GM21515 (cell line): ENCODE data around the gene SLC8A1.

ENCODE experiments used
- ATAC-seq: cut with Tn5 transposase; IDR thresholded peaks from one replicate; pipeline ENCODE4 v1.9.1; 2021; ENCODE audit not compliant: unreplicated experiment

Gene SLC8A1

DNA sequence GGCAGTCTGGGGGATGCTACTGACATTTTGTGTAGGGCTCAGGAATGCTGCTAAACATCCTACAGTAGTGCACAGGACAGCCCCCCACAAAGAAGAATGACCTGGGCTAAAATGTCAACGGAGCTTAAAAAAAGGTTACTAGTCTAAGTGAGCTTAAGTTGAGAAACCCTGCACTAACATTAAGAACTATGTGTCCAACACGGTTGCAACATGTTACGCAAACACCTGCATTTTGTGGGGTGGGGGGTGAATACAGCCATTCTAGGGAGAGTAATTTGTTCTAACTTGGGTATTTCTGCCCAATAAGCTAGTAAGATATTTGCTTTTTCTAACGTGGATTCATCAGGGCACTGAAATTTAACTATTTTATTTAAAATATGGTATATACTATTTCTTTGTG is 57.9 kb downstream of the SLC8A1 start:
- ATAC-seq = no peak

DNA sequence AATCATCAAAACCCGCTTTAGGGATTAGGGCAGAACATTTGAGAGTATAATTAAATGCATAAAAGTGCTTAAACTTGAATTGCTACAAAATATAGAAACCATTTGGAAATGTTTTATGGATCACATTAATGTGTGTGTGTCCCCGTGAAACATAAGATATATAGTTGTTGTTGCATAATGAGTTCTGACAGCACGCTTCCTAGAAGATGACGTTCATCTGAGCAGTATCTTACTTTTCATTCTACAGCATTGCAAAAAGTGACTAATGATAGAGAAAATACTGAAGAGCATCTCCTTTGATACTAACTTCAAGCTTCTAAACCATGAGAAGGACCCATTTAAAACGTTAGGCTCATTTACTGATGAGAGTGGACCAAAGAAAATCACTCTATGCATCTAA is 63.7 kb downstream of the SLC8A1 start:
- no peak for ATAC-seq

DNA sequence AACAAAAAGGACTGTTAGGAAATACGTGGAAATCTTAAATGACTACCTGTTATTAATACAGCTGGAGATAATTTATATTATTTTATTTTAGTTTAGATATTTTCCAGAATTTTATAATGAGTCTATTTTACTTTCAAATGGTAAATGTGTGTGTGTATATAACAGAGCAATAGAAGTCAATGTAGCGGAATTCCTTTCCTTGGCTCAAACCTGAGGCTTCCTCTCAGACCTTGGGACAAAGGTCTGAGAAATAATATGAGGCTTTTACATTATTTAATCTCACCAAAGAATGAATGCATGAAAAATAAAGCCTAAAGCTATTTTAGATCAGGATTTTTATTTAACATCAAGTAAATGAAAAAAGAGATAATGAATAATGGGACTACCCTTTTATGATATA is 65.7 kb downstream of the SLC8A1 start:
- no peak for ATAC-seq

DNA sequence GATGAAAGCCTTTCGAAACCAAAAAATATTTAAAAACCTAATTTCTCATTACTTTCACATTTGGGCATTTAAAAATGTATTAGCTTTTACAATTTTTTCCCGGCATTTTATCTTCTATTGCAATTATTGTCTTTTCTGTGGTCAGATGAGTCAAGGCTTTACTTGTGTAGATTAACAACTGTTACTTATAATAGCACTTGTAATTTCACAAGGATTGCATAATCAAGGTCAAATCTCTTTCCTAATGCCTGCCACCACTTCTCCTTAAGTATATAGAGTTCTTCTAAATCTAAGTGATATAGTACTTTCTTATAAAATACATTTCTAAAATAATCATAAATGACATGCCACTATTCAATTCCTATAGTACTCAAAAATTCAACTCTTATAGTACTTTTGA is 67.2 kb downstream of the SLC8A1 start:
- no peak for ATAC-seq

DNA sequence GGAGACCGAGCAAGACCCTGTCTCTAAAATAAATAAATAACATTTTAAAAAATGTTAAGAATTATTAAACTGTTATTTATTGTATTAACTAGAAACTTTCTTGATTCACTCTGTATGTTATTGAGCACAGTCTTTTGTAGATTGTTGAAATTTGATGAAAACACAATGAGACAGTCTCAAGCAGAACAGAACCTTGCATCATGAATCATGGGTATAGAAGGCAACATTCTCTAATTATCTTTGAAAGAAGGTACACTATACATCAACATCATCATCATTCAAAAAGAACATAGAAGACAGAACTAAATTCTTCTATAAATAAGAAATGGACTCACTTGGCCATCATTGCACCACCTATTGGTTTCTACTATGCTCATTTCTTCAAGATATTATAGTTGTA is 67.7 kb downstream of the SLC8A1 start:
- ATAC-seq = no peak

DNA sequence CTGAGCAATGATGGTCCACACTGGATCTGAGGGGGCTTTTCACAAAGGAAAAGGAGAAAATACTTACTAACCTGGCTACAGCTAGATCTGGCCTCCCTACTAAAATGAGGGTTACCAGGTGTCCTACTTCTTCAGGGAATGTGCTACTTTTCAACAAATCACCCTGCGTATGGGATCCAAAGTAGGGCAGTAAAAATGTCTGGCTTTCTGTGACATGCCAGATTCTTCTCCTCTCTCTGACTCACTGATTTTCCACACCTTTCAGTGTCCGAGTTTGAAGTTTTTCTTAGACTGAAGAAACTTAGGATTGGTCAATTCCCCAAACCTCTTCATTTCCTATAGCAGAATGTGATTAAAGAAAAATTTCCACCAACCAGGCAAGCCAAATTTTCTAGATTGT is 71.2 kb downstream of the SLC8A1 start:
- no peak for ATAC-seq

DNA sequence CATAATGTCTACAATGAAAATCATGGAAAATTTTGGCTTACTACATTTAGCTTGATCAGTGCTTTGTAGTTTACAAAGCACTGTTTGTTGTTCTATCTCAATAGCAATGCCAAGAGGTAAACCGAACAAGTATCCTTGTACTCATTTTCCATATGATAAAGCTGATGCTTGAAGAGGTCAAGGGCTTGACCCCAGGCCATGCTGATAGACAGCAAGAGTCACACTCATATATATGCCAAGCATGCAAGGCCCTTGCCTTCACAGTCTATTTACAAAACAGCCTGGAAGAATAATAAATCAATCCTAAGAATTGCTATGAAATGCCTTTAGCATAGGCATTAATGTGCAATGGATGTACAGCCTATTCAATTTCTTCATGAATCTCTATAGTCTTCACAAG is 71.8 kb downstream of the SLC8A1 start:
- no peak for ATAC-seq

DNA sequence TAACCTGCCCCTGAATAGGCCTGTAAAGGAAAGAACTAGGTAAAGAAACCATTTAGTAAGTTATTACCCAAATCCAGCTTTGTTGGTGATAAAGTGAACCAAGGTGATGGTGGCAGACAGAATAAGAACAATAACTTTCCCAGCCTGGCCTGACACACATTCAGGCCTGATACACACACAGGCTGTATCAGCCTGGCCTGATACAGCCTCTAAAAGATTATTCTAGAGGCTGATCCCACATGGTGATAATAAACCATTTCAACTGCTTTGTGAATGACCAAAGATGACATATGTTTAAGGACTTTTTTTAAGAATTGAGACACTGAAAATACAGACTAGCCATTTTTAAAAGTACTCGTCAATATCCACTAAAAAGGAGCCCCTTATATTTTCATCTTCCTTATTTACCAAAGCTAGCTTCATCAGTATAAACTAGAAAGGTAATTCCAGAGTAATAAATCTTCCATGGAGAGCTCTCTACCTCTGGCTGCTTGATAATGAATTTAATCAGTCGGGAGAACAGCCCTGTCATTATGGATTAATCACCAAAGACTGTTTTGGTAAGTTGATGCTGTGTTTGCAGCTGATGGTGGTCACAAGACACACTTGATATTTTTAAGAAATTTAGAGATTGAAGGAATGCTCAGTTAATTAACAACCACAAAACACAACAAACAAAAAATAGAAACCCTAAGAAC is 77.2 kb downstream of the SLC8A1 start:
- no peak for ATAC-seq

DNA sequence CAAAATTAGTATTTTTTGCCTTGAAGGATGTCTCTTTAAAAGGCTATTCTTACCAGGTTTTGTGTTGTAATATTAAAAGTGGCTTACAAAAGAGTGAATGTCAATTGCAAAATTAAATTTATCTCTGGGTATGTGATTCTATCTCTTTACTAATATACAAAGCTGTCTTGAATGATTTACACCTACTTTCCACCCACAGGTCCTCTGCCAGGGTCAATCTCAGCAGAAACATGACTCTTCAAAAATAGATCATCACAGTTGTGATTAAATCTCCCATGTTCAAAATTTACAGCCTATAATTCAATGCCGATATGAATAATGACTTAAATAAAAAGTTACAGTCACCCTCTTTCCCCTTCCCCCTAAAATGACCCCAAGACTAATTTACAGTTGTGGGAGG is 78.8 kb downstream of the SLC8A1 start:
- no peak for ATAC-seq

DNA sequence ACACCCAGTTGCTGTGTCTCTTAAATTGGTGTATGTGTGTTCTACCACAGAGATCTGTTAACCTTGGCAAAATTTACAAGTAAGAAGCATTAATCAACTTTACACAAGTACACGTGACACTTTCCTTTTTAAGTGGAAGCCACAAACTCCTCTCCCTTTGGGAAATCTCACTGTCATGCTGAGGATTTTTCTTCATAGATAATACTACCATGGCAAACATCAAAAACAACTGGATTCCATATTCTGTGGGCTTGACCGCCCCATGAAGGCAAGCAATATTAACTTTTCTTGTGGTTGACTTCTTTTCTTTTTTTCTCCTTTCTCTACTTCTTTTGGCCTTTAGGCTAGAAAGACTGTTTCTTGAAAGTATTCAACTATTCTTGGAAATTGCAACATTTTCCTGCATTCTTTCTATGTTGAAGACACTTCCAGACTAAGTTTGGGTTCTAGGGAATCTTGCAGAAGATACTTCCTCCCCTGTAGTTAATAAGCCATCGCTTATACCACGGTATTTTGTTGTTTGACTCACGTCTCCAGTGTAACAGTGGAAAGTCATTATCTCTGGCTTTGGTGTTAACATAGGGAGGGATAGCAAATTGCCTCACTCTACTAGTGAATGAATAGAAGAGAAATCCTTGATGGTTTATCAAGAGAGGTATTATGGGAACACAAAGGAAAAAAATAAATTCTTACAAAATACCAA is 79.5 kb downstream of the SLC8A1 start:
- no peak for ATAC-seq

DNA sequence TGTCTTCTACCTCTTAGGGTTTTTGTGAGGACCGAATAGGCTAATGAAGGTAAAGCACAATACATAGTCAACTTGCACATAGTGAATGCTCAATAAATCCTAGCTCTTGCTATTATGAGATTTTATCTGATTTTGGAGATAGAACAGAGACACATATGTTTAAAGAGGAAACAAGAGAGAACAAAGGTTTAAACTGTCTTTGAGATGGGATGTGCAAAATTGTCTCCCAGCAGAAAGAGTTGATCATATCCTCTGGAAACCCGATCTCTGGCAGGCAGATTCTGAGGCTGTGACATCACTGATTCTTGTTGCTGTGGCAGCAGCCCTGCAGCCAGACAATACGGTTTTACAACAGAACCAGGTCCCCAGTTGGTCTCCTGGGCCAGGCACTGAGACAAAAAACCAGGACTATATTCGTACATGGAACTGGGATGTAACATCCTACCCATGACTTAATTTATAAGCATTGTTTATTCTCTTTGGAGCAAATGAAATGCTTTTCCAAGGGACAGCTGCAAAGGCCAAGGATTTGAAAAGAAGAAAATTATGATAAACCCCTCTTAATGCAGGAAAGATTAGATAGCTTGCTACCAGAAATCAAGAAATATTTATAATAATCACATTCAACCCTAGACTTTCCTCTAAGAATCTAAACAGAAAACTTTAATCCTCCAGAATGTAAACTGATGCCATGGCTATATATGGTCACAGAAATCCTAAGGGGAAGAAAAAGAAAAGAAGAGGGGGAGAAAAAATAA is 80.2 kb downstream of the SLC8A1 start:
- no peak for ATAC-seq

DNA sequence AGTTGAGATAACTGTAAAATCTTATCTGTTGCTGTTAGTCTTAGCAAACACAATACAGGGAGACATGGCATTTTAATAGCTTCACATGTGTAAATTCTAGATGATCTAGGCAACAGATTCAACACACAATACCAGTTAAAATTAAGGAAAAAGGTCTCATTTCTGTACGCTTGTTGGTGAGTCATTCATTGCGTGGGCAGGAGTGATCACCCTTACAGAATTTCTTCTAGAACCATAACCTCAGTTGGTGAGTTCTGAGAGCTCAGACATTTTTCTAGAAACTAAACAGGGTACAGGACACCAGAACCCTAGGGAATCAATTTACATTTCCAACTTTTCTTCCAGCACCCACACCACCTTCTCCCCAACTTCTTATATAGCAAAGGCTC is 81.9 kb downstream of the SLC8A1 start:
- ATAC-seq = no peak

DNA sequence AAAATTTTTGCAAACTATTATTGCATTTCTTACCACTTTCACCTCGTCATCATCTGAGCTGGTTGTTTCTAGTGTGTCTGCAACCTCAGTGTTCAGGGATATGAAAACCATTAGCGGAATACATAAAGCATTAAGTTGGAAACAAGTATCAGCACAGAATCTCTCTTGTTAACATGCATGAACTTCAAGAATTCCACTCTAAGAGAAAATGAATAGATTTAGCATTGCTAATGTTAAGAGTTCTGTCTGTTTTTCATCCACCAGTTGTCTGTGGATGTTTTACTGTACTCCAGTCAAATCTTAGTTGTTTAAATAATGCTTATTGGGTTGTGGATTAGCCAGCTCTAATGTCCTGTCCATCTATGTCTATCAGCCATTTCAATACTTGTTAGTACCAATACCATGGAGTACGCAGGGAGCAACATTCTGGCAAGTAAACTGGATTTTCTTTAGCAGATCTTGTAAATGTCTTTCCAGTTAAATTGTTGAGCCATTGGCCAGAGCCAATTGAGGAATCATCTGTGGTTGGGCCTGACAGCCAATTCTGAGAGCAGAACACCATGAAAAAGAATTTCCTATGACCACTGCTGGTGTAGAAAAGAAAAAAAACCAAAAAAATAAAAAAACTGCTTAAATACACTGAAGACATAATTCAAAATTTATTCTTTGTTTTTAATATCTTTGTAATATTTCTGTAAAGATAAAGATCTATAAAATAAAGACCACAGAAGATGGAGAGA is 82.5 kb downstream of the SLC8A1 start:
- no peak for ATAC-seq

DNA sequence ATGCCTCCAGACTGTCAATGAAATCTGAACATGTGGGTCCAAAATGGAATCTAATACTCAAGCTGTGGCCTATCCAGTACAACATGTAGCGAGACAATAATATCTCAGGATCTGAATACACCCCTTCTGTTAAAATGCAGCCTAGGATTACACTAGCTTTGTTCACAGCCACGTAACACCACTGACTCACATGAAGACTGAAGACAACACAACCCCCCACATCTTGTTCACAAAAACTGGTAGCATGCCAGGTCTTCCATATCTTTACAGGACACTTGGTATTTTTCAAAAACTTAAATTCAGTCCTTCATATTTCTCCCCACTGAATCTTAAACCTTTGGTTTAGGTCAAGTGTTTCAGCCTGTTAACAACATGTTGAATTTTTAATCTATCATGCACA is 84.2 kb downstream of the SLC8A1 start:
- no peak for ATAC-seq

DNA sequence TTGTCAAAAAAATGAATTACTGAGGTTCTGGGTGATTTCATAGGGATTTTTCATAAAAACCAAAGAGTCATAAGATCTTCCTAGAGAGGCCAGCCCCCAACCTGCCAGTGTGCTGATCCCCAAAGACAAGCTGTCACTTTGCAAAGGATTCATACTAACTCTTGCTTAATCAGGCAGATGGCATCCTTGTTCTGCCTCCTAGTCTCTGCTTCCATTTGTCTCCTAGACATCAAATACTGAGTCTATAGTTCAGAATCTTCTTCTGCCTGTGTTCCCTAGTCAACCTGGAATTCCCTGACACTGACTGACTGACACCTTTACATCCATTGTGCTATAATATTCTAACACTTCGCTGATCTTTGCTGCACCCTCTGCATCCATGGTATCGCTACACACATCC is 84.9 kb downstream of the SLC8A1 start:
- no peak for ATAC-seq

DNA sequence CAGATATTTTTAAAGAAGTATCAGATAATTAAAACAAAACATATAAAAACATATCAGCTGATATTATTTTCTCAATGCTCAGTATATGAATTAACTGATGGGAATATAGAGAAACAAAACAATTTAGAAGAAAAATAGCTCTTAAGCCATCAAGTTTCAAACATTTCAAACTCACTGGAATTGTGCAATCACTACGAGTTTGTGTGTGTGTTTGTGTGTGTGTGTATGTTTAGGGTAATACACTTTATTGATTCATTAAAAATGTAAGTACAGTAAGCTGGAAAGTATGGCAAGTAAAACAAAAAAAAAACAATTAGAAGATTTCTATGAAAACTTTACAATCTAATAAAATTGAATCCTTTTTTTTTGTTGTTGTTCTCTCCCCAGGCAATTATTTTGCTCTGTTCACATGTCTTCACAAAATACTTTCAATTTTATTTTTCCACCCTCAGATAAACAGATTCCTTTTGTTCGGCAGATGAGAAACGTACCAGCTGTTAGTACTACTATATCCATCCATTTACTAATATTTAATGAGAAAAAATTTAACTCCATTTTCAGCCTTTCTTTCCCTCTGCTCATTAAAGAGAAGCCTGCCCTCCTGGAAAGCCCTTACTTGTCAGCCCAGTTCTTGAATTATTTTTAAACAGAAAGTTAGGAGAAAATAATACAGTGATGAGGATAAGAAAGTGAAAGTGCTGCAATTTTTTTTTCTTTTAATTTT is 87.6 kb downstream of the SLC8A1 start:
- ATAC-seq = no peak

DNA sequence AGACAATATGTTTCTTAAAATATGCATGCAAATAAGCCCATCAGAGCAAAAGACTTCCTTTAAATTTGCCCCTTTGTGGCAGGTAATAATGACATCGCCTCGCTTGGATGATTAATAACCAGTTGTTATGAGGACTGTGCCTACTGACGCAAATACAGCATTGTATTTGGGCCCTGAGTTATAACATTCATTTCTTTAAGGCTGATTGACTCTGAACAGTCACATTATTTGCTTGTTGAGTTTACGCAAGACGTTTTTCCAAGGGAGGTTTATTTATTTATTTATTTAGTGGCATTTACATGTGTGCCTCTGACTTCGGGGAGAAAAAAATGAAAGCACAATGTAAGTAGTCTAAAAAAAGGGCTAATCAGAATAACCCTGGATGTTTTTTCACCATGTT is 88.3 kb downstream of the SLC8A1 start:
- ATAC-seq = no peak

DNA sequence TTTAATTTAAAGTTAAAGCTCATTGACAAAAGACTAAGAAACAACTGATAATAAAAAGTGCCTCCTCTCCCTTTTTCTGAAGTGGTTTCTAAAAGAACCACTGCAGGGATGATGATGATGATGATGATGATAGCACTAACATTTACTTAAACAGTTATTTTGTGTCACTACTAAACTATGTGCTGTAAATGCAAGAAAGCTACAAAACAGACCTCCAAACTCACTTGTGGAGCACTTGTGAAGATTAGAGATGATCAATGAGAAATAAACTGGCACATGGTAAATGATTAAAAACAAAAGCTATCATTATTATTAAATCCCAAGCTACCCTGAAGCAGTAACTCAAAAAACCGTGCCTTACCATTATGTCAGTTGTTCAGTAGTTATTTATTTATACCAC is 88.7 kb downstream of the SLC8A1 start:
- ATAC-seq = no peak

DNA sequence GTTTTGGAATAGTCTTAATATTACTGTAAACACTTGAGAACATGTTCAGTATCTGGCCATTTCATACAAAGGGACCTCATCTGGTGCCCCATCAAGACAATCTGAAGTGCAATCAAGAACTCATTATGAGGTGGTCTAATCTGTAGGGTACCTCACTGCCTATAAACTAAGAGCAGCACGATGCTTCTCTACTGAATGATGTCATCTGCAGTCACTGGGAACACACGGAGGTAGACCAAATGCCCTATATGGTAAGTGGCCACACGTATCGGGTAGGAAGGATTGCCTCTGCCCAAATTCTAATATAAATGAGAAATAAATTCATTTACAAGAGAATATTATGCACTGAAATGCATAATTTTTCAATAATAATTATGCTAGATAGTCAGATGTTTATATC is 90.4 kb downstream of the SLC8A1 start:
- no peak for ATAC-seq

DNA sequence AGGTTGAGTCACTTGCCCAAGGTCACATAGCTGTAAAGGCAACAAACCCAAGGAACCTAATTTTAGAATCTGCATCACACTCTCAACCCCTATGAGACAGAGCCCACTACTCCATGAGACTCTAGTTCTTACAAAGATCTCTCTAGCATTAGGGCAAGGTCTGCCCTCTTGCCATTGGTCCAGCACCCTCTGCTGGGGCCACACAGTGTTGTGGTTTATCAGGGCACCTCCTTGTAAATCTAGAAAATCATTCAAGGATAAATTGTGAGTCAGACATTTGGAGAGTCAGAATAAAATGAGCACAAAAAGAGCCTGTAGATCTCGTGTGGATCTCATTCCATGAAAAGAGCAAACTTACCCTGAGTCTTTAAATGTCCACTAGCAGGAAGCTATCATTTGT is 91.2 kb downstream of the SLC8A1 start:
- ATAC-seq = no peak

DNA sequence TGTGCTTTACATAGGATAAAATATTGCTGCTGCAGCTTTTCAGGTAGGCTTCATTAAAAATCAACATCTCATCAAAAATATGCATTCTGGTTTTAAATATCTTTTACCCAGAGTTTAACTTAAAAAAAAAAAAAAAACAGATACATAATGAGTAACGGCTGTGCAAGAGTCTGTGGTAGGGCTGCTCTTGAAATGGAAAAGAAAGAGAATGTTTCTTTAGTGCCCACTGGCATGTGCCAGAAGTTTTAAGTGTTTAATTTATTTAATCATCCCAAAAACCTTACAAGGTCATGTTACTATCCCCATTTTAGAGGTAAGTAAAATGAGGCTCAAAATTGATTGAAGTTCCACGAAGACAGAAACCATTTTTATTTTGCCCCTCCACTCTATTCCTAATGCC is 92.1 kb downstream of the SLC8A1 start:
- no peak for ATAC-seq
